Measurements from ENCODE around the gene KANK3.
A peak's percentile ranks its signal among the peaks of the same experiment; 100 is the strongest.
"Not testable (repeated sequence)": the region's sequence is repeated elsewhere in the genome, so short reads cannot be mapped to it uniquely, and the experiment has no call there.

Gene KANK3

DNA sequence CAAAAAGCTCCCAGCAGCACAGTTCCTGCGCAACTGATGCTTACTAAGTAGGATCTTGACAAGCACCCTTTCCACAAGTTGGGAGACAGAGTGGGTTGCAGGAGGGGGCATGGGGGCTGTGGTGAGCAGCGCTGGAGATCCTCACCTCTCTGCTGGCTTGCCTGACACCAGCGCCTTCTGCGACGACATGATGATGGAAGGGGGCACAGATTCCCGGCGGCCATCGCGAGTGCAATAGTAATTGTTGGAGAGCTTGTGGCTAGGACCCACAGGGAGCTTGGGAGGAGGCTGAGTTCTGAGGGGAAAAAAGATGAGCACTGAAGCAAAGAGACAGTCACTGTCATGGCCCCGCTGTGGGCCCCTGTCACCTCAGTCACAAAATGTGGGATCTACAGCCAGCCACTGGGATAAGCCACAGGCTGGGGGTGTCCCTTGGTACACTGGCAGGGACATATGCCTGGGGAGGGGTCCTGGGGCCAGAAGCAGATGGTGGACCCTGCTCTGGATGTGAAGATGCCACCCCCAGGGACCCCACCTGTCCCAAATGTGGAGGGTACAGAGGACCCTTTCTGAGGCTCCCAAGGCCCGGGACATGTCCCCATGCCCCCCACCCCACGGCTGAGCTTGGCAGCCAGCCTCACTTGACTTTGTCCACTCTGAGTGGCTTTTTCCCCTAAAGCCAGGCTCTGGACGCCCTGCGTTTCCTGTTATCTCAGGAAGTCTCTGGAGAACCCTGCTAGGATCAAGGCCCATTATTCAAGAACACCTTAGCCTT lies 26.5 kb downstream of the KANK3 start:
- H3K4me3 ChIP-seq (ENCODE audit: low read depth, low read length): no peak overlapping the region
- no peak for DNase-seq (ENCODE audit: low read depth)
- TF ChIP-seq, protein P1, sequence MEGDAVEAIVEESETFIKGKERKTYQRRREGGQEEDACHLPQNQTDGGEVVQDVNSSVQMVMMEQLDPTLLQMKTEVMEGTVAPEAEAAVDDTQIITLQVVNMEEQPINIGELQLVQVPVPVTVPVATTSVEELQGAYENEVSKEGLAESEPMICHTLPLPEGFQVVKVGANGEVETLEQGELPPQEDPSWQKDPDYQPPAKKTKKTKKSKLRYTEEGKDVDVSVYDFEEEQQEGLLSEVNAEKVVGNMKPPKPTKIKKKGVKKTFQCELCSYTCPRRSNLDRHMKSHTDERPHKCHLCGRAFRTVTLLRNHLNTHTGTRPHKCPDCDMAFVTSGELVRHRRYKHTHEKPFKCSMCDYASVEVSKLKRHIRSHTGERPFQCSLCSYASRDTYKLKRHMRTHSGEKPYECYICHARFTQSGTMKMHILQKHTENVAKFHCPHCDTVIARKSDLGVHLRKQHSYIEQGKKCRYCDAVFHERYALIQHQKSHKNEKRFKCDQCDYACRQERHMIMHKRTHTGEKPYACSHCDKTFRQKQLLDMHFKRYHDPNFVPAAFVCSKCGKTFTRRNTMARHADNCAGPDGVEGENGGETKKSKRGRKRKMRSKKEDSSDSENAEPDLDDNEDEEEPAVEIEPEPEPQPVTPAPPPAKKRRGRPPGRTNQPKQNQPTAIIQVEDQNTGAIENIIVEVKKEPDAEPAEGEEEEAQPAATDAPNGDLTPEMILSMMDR (IDR thresholded peaks at IDR 0.05; ENCODE audit: control insufficient read depth, extremely low read depth, insufficient read depth): no peak

DNA sequence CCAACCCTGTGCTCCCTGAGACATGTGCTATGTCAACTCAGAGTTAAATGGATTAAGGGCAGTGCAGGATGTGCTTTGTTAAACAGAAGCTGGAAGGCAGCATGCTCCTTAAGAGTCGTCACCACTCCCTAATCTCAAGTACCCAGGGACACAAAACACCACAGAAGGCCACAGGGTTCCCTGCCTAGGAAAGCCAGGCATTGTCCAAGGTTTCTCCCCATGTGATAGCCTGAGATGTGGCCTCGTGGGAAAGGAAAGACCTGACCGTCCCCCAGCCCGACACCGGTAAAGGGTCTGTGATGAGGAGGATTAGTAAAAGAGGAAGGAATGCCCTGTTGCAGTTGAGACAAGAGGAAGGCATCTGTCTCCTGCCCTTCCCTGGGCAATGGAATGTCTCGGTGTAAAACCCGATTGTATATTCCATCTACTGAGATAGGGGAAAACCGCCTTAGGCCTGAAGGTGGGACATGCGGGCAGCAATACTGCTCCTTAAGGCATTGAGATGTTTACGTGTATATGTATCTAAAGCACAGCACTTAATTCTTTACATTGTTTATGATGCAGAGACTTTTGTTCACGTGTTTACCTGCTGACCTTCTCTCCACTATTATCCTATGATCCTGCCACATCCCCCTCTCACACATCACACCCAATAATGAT lies 28.0 kb downstream of the KANK3 start:
- not testable (repeated sequence) for DNase-seq (ENCODE audit: low read depth)

DNA sequence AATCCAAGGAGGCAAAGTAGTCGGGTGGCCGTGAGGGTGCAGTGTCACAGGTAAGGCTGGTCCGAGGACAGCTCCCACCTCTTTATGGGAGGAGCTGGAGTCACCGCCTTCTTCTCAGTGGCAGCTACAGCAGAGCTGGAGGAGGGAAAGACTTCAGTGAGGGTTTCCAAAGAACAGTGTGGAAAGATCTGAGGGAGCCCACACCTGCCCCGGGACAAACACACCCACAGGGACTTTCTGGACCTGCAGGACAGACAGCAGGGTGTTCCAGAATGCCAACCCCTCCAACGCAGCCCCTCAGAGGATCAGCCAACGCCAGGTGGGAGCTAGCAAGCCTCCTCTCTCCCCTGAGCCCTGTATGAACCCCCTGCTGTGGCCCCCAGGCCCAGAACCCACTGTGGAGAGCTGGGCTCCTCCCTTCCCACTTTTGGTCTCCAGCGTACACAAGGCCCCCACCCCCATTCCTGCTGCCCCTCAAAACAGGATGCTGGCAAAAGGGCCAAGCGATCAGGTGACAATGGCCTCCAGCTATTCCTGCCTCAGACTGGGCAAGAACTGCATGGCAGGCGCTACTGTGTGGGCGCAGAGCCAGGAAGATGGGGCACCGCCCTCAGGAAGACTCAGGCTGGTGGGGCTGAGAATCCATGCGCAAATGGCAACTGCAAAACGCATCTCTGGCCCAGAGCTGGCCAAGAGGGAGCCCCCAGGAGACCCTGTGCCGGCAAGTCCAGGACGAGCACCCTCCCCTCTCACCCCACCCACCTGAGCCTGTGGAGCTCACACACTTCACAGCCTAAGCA lies 31.4 kb downstream of the KANK3 start:
- TF ChIP-seq, protein P1 (IDR thresholded peaks at IDR 0.05; ENCODE audit: control insufficient read depth, extremely low read depth, insufficient read depth): no peak
- 0 out of 2 replicates have a peak overlapping the region, but pooled peaks have one; percentile 12 for H3K4me3 ChIP-seq (ENCODE audit: low read depth, low read length)
- DNase-seq (ENCODE audit: low read depth): peak; percentile 63

More for the DNA sequence above, 28.0 kb downstream of the KANK3 start:
- not testable (repeated sequence) for H3K4me3 ChIP-seq (ENCODE audit: low read depth, low read length)

DNA sequence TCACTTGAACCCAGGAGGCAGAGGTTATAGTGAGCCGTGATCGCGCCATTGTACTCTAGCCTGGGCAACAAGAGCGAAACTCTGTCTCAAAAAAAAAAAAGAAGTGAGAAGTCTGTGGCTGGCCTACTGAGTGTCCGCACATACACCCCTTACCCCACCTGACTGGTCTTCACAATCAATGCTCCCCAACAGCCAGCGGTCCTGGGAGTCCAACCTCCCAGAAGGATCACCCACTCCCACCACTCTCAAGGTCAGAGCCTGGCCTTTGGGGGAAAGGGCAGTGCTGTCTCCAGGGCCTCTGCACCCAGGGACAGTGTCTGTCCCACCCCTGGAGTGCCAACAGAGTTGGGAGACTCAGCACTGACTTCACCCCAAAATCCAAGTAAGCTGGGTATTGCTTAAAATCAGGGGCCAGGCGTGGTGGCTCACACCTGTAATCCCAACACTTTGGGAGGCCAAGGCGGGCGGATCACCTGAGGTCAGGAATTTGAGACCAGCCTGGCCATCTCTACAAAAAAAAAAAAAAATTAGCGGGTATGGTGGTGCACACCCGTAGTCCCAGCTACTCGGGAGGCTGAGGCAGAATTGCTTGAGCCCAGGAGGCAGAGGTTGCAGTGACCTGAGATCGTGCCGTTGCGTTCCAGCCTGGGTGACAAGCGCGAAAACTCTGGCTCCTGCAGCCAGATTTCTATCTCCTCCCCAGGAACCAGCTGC lies 32.6 kb downstream of the KANK3 start:
- no peak for DNase-seq (ENCODE audit: low read depth)
- TF ChIP-seq, protein P1 (IDR thresholded peaks at IDR 0.05; ENCODE audit: control insufficient read depth, extremely low read depth, insufficient read depth): no peak
- H3K4me3 ChIP-seq (ENCODE audit: low read depth, low read length): no peak overlapping the region

DNA sequence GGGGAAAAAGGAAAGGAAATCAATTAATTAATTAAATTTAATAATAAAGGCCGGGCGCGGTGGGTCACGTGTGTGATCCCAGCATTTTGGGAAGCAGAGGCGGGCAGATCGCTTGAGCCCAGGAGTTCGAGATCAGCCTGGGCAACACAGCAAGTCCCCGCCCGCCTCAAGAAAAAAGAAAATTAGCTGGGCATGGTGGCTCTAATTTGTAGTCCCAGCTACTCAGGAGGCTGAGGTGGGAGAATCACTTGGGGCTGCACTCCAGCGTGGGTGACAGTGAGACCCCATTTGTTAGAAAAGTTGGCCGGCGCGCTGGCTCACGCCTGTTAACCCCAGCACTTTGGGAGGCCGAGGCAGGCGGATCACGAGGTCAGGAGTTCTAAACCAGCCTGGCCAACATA lies 34.2 kb downstream of the KANK3 start:
- peak overlapping the region; percentile 98 for H3K4me3 ChIP-seq (ENCODE audit: low read depth, low read length)
- TF ChIP-seq, protein P1 (IDR thresholded peaks at IDR 0.05; ENCODE audit: control insufficient read depth, extremely low read depth, insufficient read depth): no peak
- no peak for DNase-seq (ENCODE audit: low read depth)

DNA sequence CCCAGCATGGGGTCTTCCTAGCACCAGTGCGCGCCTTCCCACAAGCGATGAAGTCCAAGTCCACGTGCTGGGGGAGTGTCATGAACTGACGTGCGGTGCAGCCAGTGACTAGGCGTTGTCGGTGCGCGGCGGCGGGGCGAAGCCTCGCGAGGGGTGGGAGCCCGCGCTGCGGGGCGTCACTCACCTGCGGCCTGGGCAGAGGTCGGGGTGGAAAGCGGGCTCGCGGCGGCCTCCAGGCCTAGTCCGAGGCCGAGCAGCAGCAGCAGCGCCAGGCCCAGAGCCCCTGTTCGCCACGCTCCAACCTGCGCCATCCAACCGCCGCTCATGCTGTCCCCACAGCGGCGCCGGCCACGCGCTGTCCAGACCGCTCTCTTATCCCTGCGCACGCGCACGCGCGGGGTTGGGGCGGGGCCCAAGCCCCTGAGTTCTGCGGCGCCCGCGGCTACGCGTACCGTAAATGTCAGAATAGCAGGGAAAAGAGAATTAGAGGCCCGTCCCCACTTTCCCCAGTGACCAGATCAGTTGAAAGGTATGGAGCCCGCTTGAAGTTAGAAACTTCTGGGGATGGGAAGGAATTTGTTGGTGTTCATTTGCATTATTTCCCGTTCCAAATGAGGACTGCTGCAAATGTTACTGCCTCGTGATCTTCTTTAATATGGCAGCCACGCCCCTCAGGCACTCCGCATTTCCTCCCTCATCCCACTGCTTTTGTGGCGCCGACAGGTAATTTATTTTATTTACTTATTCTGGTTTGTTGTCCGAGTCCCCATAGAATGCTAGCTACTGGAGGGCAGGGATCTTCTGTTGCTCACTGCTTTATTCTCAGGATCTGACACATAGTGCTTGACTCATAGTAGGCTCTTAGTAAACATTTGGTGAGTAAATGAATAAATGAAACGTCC lies 34.8 kb downstream of the KANK3 start, which contains the start of gene CD320:
Gene CD320 (minus strand): TSS at position 394 of the 902 bp plus-strand sequence. CDS start 68 bp downstream, at position 326.
- DNase-seq (ENCODE audit: low read depth): peak; percentile 88
- TF ChIP-seq, protein P1 (IDR thresholded peaks at IDR 0.05; ENCODE audit: control insufficient read depth, extremely low read depth, insufficient read depth): no peak
- H3K4me3 ChIP-seq (ENCODE audit: low read depth, low read length): peak within 1 kb of the TSS; percentile 98

Measured in LNCaP clone FGC (cell line).